ENCODE results near the gene TBKBP1. TPM values are rescaled to one million over a fixed set of nuclear protein-coding genes. Genes with fewer than 3 reads are reported as not detected.
A peak's percentile ranks its signal among the peaks of the same experiment; 100 is the strongest.

The TBKBP1 gene
- total RNA-seq, 2 experiments from 2014 or later: 2.4 to 3.0 TPM

GRCh38 chr17:47649153-47649971, 44.6 kb upstream of the TBKBP1 start, which contains the start of gene KPNB1:
KPNB1 (plus strand) TSS chr17:47649919; CDS start chr17:47650245, 326 bp downstream.
- H3K4me3 Mint-ChIP-seq: peak within 1 kb of the TSS; percentile 100
- H3K4me1 ChIP-seq (ENCODE audit: insufficient read depth, low read length): peaks cover 46% of the 10 kb centered on the region
- H3K9me3 ChIP-seq (ENCODE audit: control insufficient read depth in 1 of 2, insufficient read depth in 1 of 2, low read length in 2 of 2): no peaks in the 10 kb centered on the region
- H3K27ac Mint-ChIP-seq: peak within 1 kb of the TSS; percentile 94
- intact Hi-C loops (cut with DNase I, micrococcal nuclease): no loop called here
- peak; percentile 83 for ATAC-seq (ENCODE audit: poor library complexity)
- CTCF ChIA-PET: interaction anchor here (1.0 to 3.0 kb wide), 4 partner anchors 14 to 85 kb away, joined by 3 to 8 read pairs (median 4); partner anchors contain the start of gene TBX21
- peak; percentile 94 to 99 (median 96) for DNase-seq
- H3K27me3 Mint-ChIP-seq: no peaks in the 10 kb centered on the region
- no peaks in the 10 kb centered on the region for H3K9me3 Mint-ChIP-seq
- POLR2A ChIA-PET: interaction anchor here (0.7 to 5.3 kb wide), 34 partner anchors 10 to 707 kb away, joined by 3 to 62 read pairs (median 6); partner anchors contain the start of genes CDC27, CDK5RAP3, EFCAB13 and LRRC46
- H3K4me1 Mint-ChIP-seq (ENCODE audit: low read depth): peaks cover 50% of the 10 kb centered on the region
- H3K36me3 ChIP-seq (ENCODE audit: insufficient read depth, low read length): peaks cover 28% of the 10 kb centered on the region
- peak within 1 kb of the TSS; percentile 81 to 84 for H3K27ac ChIP-seq (ENCODE audit: low read depth in 1 of 2, low read length in 2 of 2)
- no peak for TF ChIP-seq CTCF (IDR thresholded peaks at IDR 0.05)
- H3K36me3 Mint-ChIP-seq (ENCODE audit: low read depth): peaks cover 45% of the 10 kb centered on the region
- no peaks in the 10 kb centered on the region for H3K27me3 ChIP-seq (ENCODE audit: control insufficient read depth in 1 of 2, insufficient read depth in 2 of 2, low read length in 2 of 2)
- H3K4me3 ChIP-seq (ENCODE audit: low read length): peak within 1 kb of the TSS; percentile 75

GRCh38 chr17:47649972-47650524, 43.9 kb upstream of the TBKBP1 start:
- POLR2A ChIA-PET: interaction anchor here (0.7 to 5.3 kb wide), 29 partner anchors 9 to 461 kb away, joined by 3 to 62 read pairs (median 7); partner anchors contain the start of genes CDC27, CDK5RAP3, EFCAB13 and LRRC46
- peaks cover 53% of the 10 kb centered on the region for H3K4me1 ChIP-seq (ENCODE audit: insufficient read depth, low read length)
- intact Hi-C loops (cut with DNase I, micrococcal nuclease): loop anchor here (1.0 to 5.0 kb wide), 4 partner anchors 10 to 397 kb away; partner anchors contain the start of genes CDK5RAP3 (in 1 of the 2), NFE2L1 (in 1 of the 2) and SP2 (in 1 of the 2)
- Mint-ChIP-seq H3K36me3 (ENCODE audit: low read depth) (peaks cover 52% of the 10 kb centered on the region), H3K9me3 (no peaks in the 10 kb centered on the region), H3K27ac (peak overlapping the region; percentile 94), H3K4me1 (ENCODE audit: low read depth) (peaks cover 57% of the 10 kb centered on the region), H3K4me3 (peak overlapping the region; percentile 100), H3K27me3 (no peaks in the 10 kb centered on the region)
- CTCF ChIA-PET: interaction anchor here (0.6 to 3.0 kb wide), 7 partner anchors 14 to 511 kb away, joined by 3 to 8 read pairs (median 3); partner anchors contain the start of genes OSBPL7 and TBX21
- H3K9me3 ChIP-seq (ENCODE audit: control insufficient read depth in 1 of 2, insufficient read depth in 1 of 2, low read length in 2 of 2): no peaks in the 10 kb centered on the region
- ATAC-seq (ENCODE audit: poor library complexity) (peak; percentile 9), DNase-seq (peak in 4 of 14 experiments; percentile 35 to 82 (median 60))
- peaks cover 35% of the 10 kb centered on the region for H3K36me3 ChIP-seq (ENCODE audit: insufficient read depth, low read length)
- peak overlapping the region; percentile 75 for H3K4me3 ChIP-seq (ENCODE audit: low read length)
- H3K27ac ChIP-seq (ENCODE audit: low read depth in 1 of 2, low read length in 2 of 2): peak overlapping the region; percentile 81 to 84
- no peak for TF ChIP-seq CTCF (IDR thresholded peaks at IDR 0.05)
- H3K27me3 ChIP-seq (ENCODE audit: control insufficient read depth in 1 of 2, insufficient read depth in 2 of 2, low read length in 2 of 2): no peaks in the 10 kb centered on the region
